EL (cell line): ENCODE measurements around the gene ACP4.

ENCODE experiments used
- DNase-seq: peaks from one replicate; pipeline ENCODE4 v3.0.0-alpha.2; 2016

Gene ACP4

DNA sequence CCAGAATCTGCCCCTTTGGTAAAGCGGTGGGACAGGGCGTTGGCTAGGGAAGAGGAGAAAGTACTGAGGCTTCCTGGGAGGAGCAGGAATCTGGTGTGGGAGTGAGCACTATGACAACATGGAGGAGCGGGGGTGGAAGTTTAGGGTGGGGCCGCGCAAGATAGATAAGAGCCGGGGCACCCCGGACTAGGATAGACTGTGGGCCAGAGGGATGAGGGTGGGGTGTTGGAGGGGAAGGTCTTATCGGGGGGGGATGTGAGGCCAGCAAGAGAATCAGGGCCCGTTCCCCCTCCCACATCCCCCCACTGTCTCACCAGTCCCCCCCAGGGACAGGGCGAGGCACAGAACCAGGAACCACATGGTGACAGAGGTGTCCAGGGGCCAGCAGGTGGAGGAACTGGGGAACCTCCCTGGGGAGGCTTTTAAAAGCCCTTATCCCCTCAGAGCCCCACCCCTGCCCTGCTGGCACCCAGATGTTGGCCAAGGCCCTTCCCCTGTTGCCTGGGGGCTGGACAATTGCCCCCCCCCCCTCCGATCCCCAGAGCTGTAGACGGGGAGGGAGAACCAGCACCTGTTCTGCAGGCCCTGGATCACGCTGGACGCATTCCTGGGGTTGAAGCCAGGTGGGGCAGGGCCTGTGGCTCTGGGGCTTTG is 33.3 kb downstream of the ACP4 start, which contains the start of gene KLK1:
Gene KLK1 (minus strand): TSS at position 399 of the 654 bp plus-strand sequence. CDS start 39 bp downstream, at position 360.
- no peak for DNase-seq

DNA sequence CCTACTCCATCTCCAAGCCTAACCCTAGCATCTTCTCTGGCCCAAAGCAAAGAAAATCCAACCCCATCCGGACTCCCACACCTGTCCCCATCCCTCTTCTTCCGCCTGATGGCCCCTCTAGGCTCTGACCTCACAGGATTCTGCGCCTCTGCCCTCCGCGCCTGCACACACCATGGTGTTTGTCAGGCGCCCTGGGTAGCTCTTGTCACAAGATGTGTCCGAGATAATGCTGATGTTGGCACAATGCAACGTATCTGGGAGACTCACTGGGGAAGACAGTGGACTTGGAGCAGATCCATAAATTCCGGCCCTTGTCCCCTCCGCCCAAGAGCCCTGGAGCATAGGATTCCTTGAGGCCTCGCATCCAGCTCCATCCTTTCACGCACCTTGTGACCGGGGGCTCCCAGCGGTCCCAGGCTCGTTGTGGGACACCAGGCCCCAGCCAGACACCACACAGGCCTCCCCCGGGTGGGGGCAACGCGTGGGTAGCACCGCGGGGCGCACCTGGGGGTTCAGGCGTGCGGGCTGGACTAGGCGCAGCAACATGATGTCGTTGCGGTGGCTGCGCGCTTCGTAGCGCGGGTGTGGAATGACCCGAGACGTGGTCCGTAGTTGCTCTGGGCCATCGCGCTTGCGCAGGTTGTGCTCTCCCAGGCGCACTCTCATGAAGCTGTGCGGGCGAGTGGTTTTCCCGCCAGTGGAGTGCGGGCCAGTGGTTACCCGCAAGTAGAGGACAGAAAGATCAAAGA is 36.5 kb downstream of the ACP4 start:
- no peak for DNase-seq

DNA sequence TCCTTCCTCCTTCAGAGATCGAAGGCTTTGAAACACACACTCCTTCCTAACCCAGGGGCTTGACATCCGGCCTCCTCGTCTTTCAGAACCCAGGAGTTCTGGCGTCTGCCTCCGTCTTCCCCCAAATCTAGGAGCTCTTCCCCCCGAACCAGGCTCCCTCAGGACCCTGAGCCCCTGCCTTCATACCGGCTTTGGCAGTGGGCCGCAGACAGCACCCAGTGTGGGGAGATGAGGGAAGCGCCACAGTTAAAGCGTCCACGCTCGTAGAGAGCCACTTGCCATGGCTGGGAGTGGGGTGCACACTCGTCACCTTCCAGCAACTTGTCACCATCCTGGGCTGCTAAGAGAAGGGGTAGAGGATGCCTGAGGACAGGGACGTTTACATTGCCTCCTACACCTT is 37.3 kb downstream of the ACP4 start:
- no peak for DNase-seq

DNA sequence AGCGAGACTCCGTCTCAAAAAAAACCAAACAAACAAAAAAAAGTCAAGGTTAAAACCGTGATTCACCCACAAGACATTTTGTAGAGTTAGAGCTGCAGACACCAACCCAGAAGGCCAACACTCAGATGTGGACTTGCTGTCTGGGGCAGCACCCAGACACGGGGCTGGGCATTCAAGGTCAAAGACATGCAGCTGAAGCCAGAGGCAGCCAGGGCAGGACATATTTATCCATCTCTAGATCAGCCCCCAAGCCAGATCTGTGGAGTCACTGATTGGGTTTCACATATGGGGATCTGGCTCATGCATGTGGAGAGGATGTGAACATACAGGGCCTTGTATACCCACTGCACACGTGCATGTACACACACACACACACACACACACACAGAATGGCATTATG is 39.6 kb downstream of the ACP4 start:
- DNase-seq: no peak

DNA sequence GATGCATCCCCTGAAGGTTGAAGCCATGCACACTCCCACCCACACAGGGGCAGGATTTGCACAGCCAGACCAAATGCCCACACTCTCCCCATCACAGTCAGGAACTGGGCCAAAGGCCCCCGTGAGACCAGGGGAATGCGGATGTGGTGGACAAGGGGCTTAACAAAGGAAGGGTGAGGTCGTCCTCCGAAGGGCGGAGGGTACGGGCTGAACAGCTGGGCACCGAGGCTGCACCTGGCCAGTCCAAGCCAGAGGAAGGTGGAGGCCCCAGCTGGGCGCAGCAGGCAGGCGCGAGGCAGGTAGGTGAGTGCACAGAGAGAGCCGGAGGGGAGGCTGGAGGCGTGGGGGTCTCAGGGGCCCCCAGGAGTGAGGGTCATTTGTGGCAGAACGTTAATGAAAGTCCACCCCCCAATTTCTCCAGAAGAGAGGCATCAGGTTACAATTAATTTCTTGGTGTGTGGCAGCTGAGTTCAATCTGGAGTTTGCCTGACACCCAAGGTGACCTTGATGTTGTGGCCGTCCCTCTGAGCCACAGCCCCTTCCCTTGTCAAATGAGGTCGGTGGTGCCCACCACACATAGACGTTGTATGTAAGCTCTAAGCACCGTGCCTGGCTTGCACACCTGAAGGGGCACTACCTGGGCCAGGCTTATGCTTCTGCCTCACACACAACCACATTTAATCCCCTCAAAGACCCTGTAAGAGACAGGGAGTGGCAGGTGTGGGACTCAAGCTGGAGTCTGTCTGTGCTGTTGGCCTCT is 40.2 kb downstream of the ACP4 start:
- no peak for DNase-seq

DNA sequence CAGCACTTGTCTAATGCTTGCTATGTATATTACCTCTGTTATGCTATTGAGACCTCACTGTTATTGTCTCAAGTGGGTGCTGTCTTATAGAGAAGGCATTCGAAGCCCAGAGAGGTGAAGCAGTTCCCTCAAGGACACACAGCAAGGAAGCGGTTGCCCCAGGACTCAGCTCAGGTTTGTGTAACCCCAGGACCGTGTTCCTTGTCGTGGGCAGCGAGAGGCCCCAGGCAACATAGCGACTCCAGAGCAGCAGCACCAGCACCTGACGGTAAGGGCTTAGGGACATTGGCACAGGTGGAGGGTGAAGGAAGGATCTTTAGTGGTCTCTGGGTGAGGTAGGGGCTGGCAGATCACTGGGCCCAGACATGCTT is 40.8 kb downstream of the ACP4 start:
- no peak for DNase-seq

DNA sequence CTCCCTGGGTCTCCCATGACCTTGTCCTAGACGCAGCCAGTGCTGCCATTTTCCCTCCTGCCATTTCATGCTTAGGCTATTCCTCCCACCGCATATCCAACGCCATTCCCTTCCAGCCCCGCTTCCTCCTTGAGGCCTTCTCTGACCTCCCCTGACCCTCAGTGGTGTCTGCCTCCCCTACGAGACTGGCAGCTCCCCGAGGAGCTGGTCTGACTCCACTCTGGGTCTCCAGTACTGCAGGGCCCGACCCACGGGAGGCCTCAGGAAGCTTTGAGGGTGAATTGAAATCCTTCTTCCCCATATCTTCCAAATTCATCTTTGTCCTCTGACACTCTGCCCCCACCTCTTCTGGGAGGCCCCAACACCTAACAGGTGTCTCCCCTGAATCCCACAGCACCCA is 42.5 kb downstream of the ACP4 start:
- DNase-seq: no peak

DNA sequence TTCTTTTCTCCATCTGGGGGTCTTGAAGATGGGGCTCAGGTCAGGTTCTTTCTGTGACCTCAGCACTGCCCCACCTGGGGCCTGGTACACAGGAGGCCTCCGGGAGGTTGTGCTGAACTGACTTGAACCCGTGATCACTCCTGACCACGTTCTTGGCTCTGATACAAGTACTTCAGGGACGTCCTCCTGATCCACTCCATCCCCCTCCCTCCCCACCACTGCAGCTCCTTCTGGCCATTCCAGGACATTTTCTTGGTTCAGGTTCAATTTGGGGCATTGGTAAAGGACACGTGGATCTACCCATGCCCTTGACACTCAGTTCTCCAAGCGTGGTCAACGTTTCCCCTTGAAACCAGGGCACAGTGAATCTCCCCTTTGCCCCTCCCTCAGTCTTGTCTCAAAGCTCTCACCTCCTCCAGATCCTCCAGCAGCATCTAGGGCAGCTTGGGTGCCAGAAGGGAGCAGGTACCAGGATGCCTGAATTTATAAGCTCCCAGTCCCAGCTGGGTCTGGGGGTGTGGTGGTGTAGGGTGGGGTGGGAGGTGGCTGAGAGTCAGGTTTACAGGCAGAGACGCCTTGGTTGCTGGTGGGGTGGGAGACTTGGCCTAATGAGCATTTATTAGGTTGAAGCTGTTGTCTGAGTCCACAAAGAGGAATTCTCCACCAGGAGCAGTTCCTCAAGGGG is 43.0 kb downstream of the ACP4 start, which contains the start of gene KLK15:
Gene KLK15 (minus strand): TSS at position 458 of the 685 bp plus-strand sequence. CDS start 2,082 bp downstream, outside the sequence.
- DNase-seq: no peak

DNA sequence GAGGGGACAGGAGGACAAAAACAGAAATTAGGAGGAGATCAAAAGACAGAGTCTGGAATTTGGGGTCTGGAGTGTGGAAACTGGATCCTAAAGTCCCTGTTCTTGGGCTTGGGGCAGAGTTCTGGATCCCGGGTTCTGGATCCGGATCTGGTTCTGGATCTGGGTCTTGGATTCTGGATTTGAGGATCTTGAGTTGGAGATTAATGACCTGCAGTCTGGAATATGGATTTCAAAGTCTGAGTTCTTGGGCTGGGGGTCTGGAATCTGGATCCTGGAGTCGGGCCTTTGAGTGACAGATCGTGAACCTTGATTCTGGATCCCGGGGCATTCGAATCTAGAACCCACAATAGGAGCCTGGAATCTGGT is 43.6 kb downstream of the ACP4 start:
- DNase-seq: no peak

DNA sequence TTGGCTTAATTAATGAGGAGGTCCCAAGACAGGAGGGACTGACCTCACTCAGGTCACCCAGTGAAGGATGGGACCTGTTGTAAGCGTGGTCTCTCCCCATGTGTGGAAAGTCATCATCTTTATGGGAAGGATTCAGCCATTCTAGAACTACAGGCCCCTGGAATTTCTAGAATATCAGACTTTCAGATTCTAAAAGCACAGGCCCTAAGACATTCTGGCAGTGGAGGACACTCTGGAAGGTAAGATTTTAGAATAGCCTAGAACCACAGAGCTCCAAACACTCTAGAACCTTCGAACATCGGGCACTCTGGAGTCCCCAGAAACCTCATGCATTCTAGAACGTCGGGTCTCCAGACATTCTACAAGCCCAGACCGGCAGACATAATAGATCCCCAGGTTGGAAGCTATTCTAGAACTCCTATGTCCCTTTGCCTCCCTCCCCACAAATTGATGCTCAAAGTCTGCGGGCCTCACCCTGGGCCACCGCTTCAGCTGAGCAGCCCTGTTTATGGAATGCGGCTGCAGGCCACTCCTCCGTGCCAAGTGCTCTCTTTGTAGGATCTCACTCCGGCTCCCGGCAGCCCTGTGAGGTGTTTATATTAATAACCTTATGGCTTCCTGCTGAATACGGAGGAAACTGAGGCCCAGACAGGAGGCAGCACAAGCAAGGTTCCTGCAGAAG is 45.0 kb downstream of the ACP4 start:
- DNase-seq: peak; percentile 26

DNA sequence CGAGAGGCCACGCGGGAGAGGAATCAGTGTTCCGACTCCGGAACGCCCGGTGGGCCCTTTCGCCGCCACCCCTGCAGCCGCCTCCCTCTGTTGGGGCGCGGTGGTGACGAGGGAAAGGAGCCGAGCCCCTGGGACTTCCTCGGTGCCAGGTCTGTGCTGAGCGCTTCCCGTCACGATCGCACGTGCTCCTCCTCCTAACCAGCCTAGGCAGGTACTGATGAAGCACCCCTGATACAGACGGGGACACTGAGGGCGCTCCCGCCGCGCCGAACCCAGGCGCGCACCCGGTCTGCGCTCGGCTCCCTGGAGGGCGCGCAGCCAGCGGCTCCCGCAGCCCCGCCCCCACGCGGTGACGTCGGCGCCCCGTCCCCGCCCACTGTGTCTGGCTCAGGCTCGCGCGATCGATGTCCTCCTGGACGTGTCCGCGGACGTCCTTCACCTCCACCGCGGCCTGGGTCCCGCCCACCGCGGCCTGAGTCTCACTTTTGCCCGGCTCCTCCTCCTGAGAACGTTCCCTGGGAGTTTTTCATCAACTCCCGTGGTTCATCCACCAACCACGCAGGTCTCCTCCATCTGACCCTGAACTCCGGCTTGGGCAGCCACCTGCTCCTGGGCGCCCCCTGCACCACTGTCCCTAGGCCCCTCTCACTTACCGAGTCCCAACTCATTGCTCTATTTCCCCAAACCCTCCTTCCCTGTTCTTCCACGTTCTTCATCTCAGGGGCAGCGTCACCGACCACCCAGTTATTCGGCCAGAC is 45.7 kb downstream of the ACP4 start:
- peak; percentile 66 for DNase-seq

DNA sequence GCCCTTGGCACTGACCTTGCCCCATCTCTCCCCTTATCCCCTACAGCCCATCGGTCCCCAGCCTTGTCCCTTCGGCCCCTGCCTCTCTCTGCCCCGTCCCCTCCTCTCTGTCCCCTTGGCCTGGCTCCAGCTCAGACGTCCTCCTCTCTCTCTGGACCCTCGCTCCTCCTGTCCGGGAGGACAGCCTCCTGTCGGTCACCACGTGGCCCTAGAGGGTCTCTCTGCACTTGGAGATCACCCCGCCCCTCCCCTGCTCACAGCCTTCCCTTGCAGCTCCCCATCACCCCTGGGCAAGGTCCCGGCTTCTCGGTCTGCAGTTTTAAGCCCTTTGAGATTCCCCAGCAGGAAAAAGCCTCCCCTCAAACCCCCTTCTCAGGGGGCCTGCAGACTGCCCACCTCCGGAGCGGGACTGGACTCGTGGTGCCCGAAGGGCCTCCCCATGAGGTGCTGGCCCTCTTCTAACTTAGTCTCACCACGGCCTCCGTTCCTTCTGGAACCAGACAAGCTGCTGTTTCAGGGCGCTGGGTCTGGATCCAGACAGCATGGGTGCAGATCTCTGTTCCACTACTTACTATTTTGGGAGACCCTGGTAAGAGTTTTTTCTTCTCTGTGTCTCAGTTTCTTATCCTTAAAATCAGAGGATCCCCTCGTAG is 46.5 kb downstream of the ACP4 start:
- DNase-seq: no peak

DNA sequence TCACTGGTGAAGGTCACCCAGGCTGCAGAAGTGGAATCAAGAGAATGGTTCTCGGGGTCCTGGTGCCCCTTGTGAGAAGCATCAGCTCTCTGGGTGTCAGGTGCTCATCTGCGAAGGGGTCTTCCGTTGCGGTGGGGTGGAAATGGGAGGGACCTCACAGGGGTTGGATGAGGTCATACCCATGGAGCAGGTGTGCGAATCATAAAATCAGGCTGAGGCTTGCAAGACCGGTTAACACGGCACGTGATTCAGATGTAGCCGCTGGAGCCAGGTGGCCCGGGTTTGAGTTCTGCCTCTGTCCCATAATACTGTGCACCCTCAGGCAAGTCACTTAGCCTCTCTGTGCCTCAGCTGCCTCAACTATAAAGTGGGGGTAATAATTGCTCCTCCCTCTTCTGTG is 47.1 kb downstream of the ACP4 start:
- DNase-seq: no peak

DNA sequence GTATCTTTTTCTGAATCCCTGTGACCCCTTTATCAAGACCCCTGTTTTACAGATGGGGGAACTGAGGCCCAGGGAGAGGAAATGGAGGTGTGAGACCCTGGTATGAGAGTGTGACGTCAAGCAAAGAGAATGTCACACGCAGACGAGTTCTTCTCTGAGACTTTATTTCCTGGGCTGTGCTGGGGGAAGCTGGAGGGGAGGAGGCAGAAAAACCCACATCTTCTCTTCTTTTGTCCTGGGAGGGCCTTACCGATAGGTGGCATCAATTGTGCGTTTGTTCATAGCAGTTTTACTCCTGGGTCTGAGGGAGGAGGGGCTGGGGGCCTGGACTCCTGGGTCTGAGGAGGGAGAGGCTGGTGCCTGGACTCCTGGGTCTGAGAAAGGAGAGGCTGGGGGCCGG is 48.0 kb downstream of the ACP4 start:
- DNase-seq: no peak

DNA sequence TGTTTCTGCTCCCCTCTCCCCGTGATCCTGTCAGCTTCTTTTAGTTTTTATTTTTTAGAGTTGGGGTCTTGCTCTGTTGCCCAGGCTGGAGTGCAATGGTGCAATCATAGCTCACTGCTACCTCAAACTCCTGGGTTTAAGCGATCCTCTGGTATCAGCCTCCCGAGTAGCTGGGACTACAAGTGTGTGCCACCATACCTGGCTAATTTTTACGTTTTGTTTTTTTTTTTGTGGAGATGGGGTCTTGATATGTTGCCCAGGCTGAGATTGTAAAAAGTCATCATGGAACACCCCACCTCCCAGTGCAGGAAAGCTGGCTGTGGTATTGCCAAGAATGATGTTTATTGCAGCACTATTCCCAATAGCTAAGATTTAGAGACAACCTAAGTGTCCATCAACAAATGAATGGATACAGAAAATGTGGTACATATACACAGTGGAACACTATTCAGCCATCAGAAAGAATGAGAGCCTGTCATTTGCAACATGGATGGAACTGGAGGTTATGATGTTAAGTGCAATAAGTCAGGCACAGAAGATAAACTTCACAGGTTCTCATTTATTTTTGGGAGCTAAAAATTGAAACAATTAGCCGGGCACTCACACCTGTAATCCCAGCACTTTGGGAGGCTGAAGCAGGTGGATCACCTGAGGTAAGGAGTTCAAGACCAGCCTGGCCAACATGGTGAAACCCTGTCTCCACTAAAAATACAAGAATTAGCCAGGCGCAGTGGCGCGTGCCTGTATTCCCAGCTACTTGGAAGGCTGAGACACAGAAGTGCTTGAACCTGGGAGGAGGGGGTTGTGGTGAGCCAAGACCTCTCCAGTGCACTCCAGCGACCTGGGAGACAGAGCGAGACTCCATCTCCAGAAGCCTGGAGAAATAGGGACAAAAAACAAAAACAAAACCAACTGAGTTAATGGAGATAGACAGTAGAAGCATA is 49.8 kb downstream of the ACP4 start:
- DNase-seq: no peak

DNA sequence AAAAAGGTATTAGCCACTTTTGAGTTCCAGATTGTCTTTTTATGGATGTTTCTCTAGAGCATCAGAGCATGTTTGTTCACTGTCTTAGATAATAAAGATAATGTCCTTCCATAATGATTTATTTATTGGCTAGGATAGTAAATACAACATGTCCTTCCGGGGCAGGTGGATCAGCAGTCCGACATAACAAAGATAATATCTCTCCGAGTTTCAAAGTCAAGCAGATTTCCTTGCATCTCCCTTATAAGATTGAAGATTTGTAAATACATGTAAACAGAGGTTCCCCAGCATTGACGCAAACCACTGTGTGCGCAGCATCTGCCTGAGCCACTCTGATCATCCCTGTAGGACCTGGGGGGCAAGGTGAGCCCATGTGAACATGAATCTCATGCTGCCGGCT is 51.9 kb downstream of the ACP4 start:
- DNase-seq: no peak

DNA sequence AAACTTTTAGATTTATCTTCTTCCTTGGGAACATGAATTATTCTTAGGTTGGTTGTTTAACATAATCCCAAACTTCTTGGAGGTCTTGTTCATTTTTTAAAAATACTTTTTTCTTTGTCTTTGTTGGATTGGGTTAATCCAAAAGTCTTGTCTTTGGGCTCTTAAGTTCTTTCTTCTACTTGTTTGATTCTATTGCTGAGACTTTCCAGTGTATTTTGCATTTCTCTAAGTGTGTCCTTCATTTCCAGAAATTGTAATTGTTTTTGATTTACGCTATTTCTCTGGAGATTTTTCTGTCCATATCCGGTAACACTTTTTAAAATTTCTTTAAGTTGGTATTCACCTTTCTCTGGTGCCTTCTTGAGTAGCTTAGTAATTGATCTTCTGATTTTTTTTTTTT is 53.0 kb downstream of the ACP4 start:
- DNase-seq: no peak

DNA sequence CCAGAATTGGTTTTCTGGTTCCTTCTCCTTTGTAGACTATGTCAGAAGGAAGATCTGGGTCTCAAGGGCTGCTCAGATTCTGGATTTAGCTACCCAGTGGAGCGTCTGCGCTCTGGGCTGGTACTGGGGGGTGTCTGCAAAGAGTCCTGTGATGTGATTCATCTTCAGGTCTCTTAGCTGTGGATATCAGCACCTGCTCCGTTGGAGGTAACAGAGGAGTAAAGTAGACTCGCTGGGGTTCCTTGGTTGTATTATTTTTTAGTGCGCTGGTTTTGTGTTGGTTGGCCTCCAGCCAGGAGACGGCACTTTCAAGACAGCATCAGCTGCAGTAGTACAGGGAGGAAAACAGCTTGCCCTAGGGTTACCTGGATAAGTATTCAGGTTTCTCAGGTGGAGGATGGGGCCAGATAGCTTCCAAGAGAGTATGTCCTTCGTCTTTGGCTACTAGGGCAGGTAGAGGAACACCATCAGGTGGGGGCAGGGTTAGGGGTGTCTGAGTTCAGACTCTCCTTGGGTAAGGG is 53.5 kb downstream of the ACP4 start:
- no peak for DNase-seq

DNA sequence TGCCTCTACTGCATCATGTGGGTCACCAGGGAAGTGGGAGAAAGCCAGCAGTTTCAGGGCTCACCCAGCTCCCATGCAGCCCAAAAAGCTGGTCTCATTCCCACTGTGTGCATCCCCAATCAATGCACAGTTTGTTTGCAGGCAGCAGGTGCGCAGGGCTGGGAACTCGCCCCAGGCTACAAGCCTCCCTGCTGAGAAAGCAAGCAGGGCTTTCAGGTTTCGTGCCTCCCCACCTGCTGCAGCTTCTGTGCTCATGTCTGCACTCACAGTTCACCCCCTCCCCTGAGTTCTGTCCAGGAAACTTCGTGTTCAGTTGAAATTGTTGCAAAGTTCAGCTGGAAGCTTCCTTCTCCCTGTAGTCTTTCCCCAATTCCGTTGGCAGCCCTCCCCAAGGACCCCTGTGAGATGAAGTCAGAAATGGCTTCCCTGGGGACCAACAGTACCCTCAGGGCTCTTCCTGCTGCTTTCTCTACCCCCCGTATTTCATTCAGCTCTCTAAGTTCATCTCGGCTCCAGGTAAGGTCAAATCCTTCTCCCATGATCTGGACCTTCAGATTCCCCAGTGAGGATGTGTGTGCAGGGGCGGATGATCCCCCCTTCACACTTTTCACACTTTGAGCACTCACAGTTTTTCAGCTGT is 54.2 kb downstream of the ACP4 start:
- no peak for DNase-seq
